A673 (cell line): ENCODE measurements around the gene DAPK1. TPM values are rescaled to one million over a fixed set of nuclear protein-coding genes. Genes with fewer than 3 reads are reported as not detected.

ENCODE experiments used
- BruUV-seq: library from RNA; stranded (reverse); fragments of 400-500 nt; replicated peaks from 2 replicates; lab custom pipeline; 2021; lab: Mats Ljungman, UMichigan
- CTCF ChIA-PET: fragments of 300-600 bp; sonication (Branson Sonifier 250); formaldehyde crosslinking; loops from one replicate; lab custom pipeline; 2022; ENCODE audit warnings: antibody characterized with exemption; lab: Charles Lee
- POLR2A ChIA-PET: fragments of 300-600 bp; sonication (Branson Sonifier 250); formaldehyde crosslinking; loops from one replicate; lab custom pipeline; 2022; ENCODE audit warnings: antibody characterized with exemption; ENCODE audit not compliant: low non-redundant PET; lab: Charles Lee
- DNase-seq: peaks from one replicate; pipeline ENCODE4 v3.0.0-alpha.2; 2015; ENCODE audit warnings: low spot score
- H3K27ac ChIP-seq: fragments of 200-600 bp; sonication (generic); 2 replicates; pipeline ENCODE4 v1.5.1; 2016; ENCODE audit warnings: mixed run types, low read depth, mild to moderate bottlenecking, mixed read lengths, antibody characterized with exemption, low read length; ENCODE audit not compliant: poor library complexity, severe bottlenecking
- H3K27me3 ChIP-seq: fragments of 200-600 bp; sonication (generic); replicated peaks from 2 replicates; pipeline ENCODE4 v1.6.1; 2017; ENCODE audit warnings: mixed run types, low read depth, mild to moderate bottlenecking, mixed read lengths, antibody characterized with exemption, low read length; ENCODE audit not compliant: insufficient read depth, poor library complexity
- H3K36me3 ChIP-seq: fragments of 200-600 bp; sonication (generic); 2 replicates; pipeline ENCODE4 v1.6.1; 2016; ENCODE audit warnings: mixed run types, mild to moderate bottlenecking, mixed read lengths, antibody characterized with exemption, low read length; ENCODE audit not compliant: insufficient read depth, poor library complexity, severe bottlenecking
- H3K4me1 ChIP-seq: fragments of 200-600 bp; sonication (generic); 2 replicates; pipeline ENCODE4 v1.6.1; 2017; ENCODE audit warnings: mixed run types, mild to moderate bottlenecking, mixed read lengths, antibody characterized with exemption, low read length; ENCODE audit not compliant: insufficient read depth, poor library complexity, severe bottlenecking
- H3K4me3 ChIP-seq: fragments of 200-600 bp; sonication (generic); 2 replicates; pipeline ENCODE4 v1.5.1; 2016; ENCODE audit warnings: low read depth, mixed run types, mild to moderate bottlenecking, mixed read lengths, low read length; ENCODE audit not compliant: poor library complexity, severe bottlenecking
- H3K9me3 ChIP-seq: fragments of 200-600 bp; sonication (generic); 2 replicates; pipeline ENCODE4 v1.6.1; 2016; ENCODE audit warnings: mixed run types, low read depth, mild to moderate bottlenecking, mixed read lengths, antibody characterized with exemption, low read length; ENCODE audit not compliant: poor library complexity, severe bottlenecking
- CTCF ChIP-seq: fragments of 300-800, 200-600 bp; sonication (generic); conservative IDR thresholded peaks from 2 replicates; pipeline ENCODE4 v1.5.1; 2017; ENCODE audit warnings: low read depth, mild to moderate bottlenecking, antibody characterized with exemption, low read length, moderate library complexity, mixed read lengths
- EZH2 ChIP-seq: fragments of 200-600 bp; sonication (generic); IDR thresholded peaks from 2 replicates; pipeline ENCODE4 v1.6.1; 2017; ENCODE audit warnings: borderline replicate concordance, low read depth, mild to moderate bottlenecking, mixed read lengths, antibody characterized with exemption, low read length; ENCODE audit not compliant: poor library complexity, severe bottlenecking
- intact Hi-C: fragments of 100-400 bp; cut with micrococcal nuclease; formaldehyde crosslinking; loops from one replicate; pipeline ENCODE4 v1.10.0; 2022; ENCODE audit not compliant: unreplicated experiment
- total RNA-seq: library from RNA; stranded (reverse); gene quantifications from 2 replicates; pipeline ENCODE4 v1.2.3, GENCODE V29; 2021

DAPK1 gene
- total RNA-seq, 1 experiment from 2014 or later: 380 TPM

GRCh38 chr9:87664153-87665060, 166.7 kb downstream of the DAPK1 start:
- Histone ChIP-seq H3K4me3 (no peak overlapping the region), H3K9me3 (peaks cover 16% of the 10 kb centered on the region), H3K4me1 (peaks cover 18% of the 10 kb centered on the region), H3K27ac (no peak overlapping the region), H3K36me3 (peaks cover 100% of the 10 kb centered on the region), H3K27me3 (no peaks in the 10 kb centered on the region)
- TF ChIP-seq CTCF (no peak), EZH2 (no peak)
- ChIA-PET CTCF (no interaction called here), POLR2A (no interaction called here)
- no TSS peak for BruUV-seq
- DNase-seq: no peak
- intact Hi-C loops: loop anchor here (5.0 to 10.0 kb wide), 3 partner anchors 167 to 1250 kb away; partner anchors contain the start of gene DAPK1

GRCh38 chr9:87665505-87665904, 167.8 kb downstream of the DAPK1 start:
- Histone ChIP-seq H3K4me1 (peaks cover 18% of the 10 kb centered on the region), H3K4me3 (no peak overlapping the region), H3K9me3 (peaks cover 16% of the 10 kb centered on the region), H3K36me3 (peaks cover 100% of the 10 kb centered on the region), H3K27me3 (no peaks in the 10 kb centered on the region), H3K27ac (no peak overlapping the region)
- no peak for DNase-seq
- intact Hi-C loops: loop anchor here (10.0 kb wide), 2 partner anchors 261 to 1251 kb away; no protein-coding TSS in a partner anchor
- CTCF ChIA-PET: no interaction called here
- BruUV-seq: no TSS peak
- TF ChIP-seq CTCF (no peak), EZH2 (no peak)
- POLR2A ChIA-PET: no interaction called here

GRCh38 chr9:87667164-87667738, 169.6 kb downstream of the DAPK1 start:
- DNase-seq: peak; percentile 74
- H3K9me3 ChIP-seq: peaks cover 16% of the 10 kb centered on the region
- intact Hi-C loops: loop anchor here (10.0 kb wide), 2 partner anchors 262 to 1252 kb away; no protein-coding TSS in a partner anchor
- no peak overlapping the region for H3K27ac ChIP-seq
- no peaks in the 10 kb centered on the region for H3K27me3 ChIP-seq
- CTCF ChIA-PET: no interaction called here
- no peak overlapping the region for H3K4me3 ChIP-seq
- no TSS peak for BruUV-seq
- peaks cover 6% of the 10 kb centered on the region for H3K4me1 ChIP-seq
- POLR2A ChIA-PET: no interaction called here
- TF ChIP-seq EZH2: no peak
- peak; percentile 55 for TF ChIP-seq CTCF
- H3K36me3 ChIP-seq: peaks cover 98% of the 10 kb centered on the region
